Fibroblast of pulmonary artery (primary cell): Measurements from ENCODE around the gene KIF16B.

Experiments used
- DNase-seq: peaks from one replicate; pipeline ENCODE4 v3.0.0-alpha.2; 2010; ENCODE audit warnings: low read depth
- H3K4me3 ChIP-seq: replicated peaks from 2 replicates; pipeline ENCODE4 v1.5.1; 2011; ENCODE audit warnings: low read depth, mild to moderate bottlenecking, control low read depth, low read length, moderate library complexity
- TF ChIP-seq, protein P1 (sequence below): IDR thresholded peaks from 2 replicates; pipeline ENCODE4 v1.5.1; 2011; ENCODE audit warnings: mild to moderate bottlenecking, control low read depth, low read length, inconsistent platforms; ENCODE audit errors: missing control alignments

KIF16B gene

DNA sequence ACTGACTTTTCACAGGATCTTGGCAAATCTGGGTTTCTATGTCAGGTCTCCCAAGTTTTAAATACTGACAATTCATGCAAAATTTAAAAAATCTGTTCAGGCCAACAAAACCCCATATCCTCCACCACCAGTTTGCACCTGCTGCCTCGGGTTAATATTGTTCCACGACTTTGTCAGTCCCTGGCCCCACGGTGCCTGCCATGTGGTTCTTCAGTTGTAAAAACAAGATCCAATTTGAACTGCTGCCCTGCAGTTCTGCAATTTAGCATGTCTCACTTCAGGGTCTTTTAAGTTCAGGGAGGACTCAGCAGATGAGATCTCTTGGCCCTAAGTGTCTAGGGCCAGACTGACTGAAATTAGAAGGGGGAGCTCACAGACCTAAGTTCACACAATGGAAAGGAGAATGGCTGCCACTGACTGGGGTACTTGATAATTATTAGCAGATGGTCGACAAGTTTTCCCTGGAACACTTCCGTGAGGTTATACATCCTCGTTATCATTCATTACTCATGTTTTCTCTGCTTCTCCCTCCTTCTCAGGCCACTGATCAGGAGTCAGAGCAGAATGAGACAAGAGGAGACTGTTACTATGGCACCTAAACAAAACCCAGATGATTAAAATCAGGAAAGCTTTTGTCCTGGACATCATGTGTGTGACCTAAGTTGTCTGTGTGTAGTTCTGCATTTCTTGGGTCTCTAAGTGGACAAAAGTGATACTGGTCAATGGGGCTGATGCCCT lies 223.6 kb downstream of the KIF16B start:
- no peak overlapping the region for H3K4me3 ChIP-seq
- DNase-seq = peak; percentile 4
- TF ChIP-seq, protein P1, sequence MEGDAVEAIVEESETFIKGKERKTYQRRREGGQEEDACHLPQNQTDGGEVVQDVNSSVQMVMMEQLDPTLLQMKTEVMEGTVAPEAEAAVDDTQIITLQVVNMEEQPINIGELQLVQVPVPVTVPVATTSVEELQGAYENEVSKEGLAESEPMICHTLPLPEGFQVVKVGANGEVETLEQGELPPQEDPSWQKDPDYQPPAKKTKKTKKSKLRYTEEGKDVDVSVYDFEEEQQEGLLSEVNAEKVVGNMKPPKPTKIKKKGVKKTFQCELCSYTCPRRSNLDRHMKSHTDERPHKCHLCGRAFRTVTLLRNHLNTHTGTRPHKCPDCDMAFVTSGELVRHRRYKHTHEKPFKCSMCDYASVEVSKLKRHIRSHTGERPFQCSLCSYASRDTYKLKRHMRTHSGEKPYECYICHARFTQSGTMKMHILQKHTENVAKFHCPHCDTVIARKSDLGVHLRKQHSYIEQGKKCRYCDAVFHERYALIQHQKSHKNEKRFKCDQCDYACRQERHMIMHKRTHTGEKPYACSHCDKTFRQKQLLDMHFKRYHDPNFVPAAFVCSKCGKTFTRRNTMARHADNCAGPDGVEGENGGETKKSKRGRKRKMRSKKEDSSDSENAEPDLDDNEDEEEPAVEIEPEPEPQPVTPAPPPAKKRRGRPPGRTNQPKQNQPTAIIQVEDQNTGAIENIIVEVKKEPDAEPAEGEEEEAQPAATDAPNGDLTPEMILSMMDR = no peak

DNA sequence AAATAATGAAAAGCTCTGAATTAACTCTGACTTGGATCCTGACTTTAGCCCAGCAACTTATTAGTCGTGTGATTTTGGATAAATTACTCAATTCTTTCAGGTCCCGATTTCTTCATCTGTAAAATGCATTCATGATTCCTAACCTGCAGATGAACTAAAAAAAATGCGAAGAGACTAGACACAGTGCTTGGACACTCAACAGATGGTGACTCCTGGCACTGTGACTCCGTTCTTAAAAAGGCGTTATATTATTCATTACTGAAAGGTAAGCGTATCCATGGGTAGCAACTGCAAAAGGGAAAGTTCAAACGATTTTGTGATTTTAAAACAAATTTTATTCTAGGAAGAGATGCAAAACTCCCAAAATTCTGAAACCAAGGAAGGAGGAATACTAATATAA lies 226.3 kb downstream of the KIF16B start:
- TF ChIP-seq, protein P1 = no peak
- no peak for DNase-seq
- no peak overlapping the region for H3K4me3 ChIP-seq

DNA sequence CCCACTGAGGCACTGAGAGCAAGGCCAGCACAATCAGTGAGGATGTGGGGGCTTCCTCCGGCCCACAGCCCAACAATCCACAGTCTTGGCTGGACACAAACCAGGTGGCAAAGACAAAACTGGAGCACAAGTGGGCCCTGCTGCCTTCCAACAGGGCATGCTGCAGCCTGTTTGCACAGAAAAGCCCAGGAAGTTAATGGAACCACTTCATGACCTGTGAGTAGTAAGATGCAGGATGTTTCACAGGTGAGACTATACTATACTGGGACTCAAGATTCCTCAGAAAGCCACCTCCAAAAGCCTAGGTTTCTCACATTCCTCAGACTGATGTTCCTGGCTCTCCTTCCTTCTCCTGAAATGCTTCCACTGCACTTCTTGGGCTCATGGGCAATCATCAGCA lies 235.5 kb downstream of the KIF16B start:
- no peak overlapping the region for H3K4me3 ChIP-seq
- TF ChIP-seq, protein P1 = no peak
- no peak for DNase-seq

DNA sequence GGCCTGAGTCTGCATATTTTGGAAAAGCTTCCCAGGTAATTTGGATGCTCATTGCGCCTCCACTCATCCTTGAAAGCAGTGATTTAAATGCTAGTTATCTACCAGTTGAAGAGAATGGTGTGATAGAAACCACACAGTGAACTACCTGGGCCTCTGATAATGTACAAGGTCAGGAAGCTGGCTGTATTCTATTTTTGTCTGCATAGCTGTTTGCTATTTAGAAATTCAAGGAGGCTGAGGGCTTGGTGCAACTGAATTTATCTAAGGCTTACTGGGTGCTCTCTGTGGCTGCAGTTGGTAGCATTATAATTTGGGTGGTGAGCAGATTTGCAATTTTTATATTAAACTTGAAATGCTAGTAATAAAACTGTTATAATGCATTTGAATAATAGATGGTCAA lies 245.6 kb downstream of the KIF16B start:
- H3K4me3 ChIP-seq = no peak overlapping the region
- TF ChIP-seq, protein P1 = no peak
- no peak for DNase-seq

DNA sequence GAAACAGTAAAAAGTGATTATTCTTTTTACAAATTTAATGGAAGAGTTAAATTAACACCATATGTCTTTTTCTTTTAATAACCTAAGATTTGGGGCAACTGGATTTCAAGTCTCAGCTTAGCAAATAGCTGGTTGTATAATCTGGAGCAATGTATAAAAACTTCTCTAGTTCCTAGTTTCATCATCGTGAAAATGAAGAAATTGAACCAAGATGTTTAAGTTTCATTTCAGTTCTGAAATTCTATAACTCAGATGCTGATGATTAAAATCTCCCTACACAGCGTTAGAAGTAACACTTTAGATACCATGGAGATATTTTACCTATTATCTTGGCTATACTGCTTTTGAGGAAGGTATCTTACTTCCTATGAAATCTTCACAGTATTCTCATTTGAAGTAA lies 252.0 kb downstream of the KIF16B start:
- no peak for DNase-seq
- TF ChIP-seq, protein P1 = no peak

DNA sequence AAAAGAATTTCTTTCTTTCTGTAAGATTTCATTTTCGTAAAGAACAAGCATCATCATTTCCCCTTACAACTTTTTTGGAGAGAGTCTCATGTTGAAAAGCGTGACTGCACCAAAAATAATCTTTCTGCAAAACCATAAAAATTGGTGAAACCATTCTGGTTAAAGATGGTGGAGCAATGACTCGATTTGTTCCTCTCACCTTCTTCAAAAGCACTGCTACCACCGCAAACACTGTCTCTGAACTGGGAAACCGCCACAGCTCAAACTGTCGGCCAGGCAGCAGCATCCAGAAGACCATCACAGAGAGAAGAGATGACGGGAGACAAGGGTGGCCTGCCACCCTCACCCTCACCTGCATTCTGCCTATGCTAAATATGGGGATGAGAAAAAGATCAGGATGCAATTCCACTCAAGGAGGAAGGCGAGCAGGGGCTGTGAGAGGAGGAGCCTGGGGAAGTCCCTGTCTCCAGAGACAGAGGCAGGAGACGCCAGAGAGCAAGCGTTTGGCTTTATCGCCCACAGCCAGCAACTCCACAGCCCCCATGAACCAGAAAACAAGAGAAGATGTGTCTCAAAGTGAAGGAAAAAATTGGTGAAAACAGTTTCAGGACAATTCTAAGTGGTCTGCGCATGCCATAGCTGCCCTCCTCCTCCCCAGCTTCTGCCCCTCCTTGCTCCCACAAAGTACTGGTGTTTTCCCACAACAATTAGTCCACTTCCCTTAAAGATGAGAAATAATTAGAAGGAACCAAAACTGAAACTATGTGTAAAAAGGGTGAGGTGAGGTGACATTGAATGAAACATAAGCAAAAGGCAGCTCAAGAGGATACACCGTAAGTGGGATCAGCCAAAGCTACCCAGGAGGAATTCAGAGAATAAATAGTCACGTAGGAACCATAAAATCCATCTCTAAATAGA lies 255.5 kb downstream of the KIF16B start:
- H3K4me3 ChIP-seq = no peak overlapping the region
- TF ChIP-seq, protein P1 = no peak
- no peak for DNase-seq

More for the DNA sequence above, 252.0 kb downstream of the KIF16B start:
- H3K4me3 ChIP-seq = no peak overlapping the region
